Measurements from ENCODE around the gene CFAP58.

CFAP58 gene, protein sequence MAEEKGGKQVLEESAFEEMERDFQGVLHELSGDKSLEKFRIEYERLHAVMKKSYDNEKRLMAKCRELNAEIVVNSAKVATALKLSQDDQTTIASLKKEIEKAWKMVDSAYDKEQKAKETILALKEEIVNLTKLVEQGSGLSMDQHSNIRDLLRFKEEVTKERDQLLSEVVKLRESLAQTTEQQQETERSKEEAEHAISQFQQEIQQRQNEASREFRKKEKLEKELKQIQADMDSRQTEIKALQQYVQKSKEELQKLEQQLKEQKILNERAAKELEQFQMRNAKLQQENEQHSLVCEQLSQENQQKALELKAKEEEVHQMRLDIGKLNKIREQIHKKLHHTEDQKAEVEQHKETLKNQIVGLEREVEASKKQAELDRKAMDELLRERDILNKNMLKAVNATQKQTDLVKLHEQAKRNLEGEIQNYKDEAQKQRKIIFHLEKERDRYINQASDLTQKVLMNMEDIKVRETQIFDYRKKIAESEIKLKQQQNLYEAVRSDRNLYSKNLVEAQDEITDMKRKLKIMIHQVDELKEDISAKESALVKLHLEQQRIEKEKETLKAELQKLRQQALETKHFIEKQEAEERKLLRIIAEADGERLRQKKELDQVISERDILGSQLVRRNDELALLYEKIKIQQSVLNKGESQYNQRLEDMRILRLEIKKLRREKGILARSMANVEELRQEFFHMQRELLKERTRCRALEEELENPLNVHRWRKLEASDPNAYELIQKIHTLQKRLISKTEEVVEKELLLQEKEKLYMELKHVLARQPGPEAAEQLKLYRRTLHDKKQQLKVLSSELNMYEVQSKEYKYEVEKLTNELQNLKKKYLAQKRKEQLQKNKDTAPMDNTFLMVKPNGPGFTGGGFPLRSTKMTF

DNA sequence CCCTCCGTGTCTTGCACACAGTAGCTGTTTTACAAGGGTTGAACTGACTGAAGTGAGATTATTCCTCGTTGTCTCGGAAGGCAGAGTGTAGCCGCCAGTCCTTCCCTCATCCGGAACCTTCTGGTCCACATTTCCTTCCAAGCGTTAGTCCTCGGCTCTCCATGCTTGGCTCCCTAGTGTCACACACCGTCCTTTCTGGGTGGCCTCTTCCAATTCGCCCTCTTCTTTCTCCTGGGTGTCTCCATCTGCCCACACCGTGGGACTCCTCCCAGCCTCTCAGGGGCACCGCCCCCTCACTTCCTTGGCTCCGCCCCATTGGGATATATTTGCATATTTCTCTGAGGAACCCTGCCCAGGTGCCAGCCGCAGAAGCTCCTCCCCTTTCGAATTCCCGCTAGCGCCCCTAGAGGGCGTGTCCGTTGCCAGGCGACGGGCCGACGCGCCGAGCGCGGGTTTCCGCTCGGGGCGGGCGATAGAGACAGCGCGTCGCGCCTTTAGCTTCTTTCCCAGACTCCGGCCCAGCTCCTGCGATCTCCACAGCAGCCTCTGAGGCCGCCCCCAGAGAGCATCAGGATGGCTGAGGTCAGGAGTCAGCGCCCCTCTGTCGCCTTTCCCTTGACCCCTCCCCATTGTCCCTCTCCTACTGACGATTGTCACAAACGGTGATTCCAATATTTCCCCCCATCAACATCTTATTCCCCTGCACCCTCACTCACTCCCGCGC, at the start of gene CFAP58:
TSS of gene CFAP58 (plus strand) at position 509 of the 724 bp plus-strand sequence. CDS start at position 574, 65 bp downstream.
- DNase-seq = peak; percentile 90

DNA sequence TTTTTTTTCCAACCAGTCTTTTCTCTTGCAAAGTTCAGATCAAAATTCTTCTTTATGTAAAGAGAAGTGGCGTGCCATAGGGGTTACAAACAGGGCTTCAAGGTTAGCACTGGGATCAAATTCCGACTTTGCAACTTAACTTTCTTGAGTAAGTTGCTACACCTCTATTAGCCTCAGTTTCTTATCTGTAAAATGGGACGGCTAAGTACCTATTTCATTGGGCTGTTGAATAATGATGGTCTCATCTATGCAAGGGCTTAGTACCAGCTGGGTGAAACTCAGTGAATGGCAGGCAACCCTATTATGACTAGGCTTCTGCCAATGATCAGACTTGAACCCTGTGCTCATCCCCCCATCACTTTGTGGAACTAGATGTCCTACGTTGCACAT, 49.3 kb upstream of the CFAP58 start:
- DNase-seq = no peak

DNA sequence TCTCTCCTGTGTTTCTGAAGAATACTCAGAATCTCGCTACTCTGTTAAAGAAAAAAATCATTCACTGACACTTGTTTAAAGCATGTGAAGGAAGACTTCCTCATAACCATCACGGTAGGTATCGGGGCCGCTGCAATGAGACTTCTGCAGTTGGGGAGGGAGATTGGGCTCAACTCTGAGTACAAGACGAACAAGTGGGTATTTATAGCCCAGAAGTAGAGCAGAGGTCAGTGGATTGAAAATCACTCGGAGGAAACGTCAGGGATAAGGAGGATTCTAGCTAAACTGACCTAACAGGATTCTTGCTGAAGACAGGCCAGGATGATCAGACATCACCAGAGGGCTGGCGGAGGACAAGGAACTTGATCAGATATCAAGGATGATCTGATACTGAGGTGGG, 48.7 kb upstream of the CFAP58 start:
- DNase-seq = no peak

- no peak for DNase-seq
These were observed 46.7 kb upstream of the CFAP58 start for GRCh38 chr10:104306897-104307296.

GRCh38 chr10:104307576-104308438, 45.8 kb upstream of the CFAP58 start:
- no peak for DNase-seq

DNA sequence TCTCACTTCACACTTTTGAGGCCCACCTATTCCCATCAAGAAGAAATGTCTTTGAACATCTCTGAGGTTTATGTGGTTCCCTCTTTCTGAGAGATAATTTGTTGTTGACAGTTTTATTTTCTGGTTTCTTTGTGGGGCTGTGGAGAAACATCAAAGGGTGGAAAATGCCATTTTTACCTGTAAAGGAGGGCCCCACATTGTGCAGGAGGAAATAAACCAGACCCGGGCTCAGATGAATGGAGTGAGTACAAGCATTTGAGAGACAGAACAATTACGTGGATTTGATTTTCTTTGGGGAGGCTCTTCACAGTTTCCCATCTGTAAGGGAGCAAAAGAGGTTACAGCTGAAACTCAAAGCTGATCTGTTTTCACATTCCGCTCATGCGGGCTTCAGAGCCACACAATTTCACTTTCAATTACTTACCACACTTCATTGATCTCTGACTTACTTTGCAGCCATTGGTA, 45.2 kb upstream of the CFAP58 start:
- DNase-seq = no peak

DNA sequence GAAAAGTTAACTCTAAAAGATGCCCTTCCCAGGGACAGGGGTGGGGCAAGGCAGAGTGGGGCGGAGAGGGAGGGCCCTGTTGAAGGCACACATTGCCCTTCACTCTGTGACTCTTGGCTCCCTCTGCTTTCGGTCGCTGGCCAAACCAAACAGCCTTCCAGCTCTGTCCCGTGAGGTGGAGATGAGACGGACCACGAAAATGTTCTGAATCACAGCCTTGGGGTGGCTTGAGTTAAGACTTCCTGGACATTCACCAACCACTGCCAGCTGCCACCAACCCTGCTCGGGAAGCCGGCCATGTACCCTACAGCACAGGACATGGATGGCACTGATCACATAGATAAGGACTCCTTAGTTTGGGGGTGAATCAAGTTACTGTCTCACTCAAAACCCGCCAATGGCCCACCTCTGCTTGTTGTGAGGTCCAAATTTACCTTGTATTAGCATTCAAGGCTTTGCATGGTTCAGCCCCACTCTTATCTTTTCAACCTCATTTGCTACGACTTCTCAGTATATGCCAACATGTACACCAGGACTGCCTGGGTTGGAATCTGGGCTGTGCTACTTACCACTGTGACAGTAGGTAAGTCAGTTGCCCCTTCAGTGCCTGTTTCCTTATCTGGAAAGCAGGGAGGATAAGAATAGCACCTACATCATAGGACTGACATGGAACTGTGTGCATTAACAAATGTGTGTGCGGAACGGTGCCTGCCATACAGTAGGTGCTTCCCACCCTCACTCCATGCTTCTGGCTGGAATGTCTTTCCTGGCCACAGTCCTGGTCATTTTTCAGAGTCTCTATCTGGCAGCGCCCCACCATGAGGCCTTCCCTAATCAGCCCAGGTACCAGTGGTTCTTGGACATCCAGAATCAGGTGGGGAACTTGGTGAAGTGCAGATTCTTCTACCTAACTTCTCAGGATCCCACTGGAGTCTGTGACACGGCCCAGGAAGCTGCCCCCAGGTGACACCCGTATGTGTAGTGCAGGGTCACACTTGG, 43.4 kb upstream of the CFAP58 start:
- DNase-seq = no peak

GRCh38 chr10:104311184-104311720, 42.4 kb upstream of the CFAP58 start:
- no peak for DNase-seq

DNA sequence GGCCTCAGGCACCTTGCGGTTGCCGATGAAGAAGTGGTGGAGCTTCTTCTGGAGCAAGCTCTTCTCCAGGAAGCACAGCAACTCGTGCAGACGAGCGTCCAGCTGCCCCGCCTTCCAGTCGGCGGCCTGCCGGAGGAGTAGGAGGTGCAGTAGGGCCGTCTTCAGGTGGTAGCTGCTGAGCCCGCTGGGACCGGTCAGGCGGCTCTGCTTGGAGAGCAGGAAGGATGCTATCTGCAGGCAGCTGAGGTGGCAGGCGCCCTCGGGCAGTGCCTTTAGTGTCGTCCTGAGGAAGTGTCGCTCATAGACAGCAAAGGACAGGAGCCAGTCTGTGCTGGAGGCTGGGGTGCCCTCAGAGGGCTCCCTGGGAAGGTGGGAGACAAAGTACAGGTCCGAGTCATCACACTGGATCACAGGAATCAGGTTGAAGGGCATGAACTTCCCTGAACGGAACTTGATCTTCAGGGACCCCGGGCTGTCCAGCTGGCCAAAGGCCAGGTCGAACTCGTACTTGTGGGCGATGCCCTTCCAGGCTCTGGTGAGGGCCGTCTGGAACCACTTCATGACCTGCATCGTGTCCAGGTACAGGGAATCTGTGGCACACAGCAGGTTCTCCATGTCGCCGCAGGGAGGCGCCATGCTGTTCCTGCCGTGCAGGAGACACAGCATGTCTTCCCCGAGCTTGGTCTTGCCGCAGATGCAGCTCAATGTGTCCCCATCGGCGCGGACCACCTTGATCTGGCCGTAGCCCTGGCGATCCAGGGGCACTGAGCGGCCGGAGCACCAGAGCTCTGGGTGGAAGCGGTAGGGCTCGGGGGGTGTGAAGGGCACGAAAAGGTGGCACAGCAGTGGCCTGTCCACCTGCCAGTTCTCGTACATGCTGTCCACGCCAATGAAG, 38.8 kb upstream of the CFAP58 start:
- no peak for DNase-seq

- DNase-seq = no peak
These were observed 38.1 kb upstream of the CFAP58 start for GRCh38 chr10:104315486-104315921.

GRCh38 chr10:104316321-104317099, 37.1 kb upstream of the CFAP58 start:
- no peak for DNase-seq

GRCh38 chr10:104317269-104317710, 36.3 kb upstream of the CFAP58 start:
- no peak for DNase-seq

DNA sequence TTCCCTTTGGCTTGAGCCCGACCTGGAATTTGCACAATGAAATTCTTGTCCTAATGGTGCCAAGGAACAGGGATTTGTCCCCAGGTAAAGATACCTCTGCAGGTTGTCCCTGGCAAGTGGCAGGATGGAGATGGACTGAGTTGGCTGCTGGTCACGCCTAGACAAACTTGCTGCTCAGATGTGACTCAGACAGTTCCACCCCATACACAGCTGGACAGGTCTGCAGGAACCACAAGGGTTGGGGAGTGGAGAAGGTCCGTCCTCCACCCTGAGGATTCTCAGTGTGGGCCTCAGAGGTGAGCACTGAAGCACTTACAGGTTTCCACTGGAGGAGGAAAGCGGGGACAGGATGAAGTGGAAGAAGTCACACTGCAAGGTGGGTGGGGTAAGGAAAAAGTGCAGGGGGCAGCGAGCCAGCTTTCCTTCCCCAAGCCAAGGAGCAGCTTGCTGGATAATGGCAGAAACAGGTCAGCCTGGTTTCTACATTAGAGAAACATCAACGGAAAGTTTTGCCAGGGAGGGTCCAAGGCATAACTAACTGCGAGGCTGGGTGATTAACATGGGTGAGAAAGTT, 35.8 kb upstream of the CFAP58 start:
- DNase-seq = no peak

GRCh38 chr10:104318326-104318725, 35.3 kb upstream of the CFAP58 start:
- no peak for DNase-seq

- no peak for DNase-seq
These were observed 34.6 kb upstream of the CFAP58 start for GRCh38 chr10:104318810-104319741.

DNA sequence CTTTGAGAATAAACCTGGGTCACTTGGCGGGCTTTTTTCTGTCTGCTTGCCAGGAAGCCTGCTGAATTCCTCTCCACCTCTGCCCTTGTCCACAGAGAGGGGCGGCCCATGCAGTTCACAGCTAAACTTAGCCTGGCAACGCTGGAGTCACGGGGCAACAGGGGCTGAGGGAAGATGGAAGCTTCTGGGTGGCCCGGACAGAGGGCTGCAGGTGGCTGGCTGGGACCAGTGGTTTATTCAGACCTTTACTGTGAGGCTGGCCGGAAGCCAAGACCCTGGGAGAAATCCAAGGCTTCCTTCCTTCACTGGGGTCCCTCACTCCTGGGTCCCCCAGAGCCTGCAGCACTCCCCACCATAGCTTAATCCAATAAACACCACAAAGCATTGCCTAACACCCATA, 32.4 kb upstream of the CFAP58 start:
- DNase-seq = no peak
